ENCODE results near the gene RNF148.

- TF ChIP-seq POLR2AphosphoS5 (IDR thresholded peaks at IDR 0.05) = no peak
- no peak for TF ChIP-seq CTCF (IDR thresholded peaks at IDR 0.05)
Measured at GRCh38 chr7:122710916-122711315, 8.2 kb upstream of the RNF148 start.

All from upper lobe of left lung (tissue), 4 donors.